ENCODE data around the gene ELK4. TPM values are rescaled to one million over a fixed set of nuclear protein-coding genes. Genes with fewer than 3 reads are reported as not detected.

Gene ELK4
- total and polyA plus RNA-seq, 2 donors (not counting 1 experiment from before 2014, with no cell fraction given), result 11.7 to 11.8 TPM

GRCh38 chr1:205672970-205673369, 41.2 kb upstream of the ELK4 start:
- no peak for DNase-seq (ENCODE audit: low read depth in 2 of 2)
- H3K36me3 ChIP-seq (ENCODE audit: control insufficient read depth, insufficient read depth, low read length), result no peaks in the 10 kb centered on the region
- H3K4me2 ChIP-seq (ENCODE audit: extremely low read depth, insufficient read depth, low read length), result no peak overlapping the region
- H3K79me2 ChIP-seq (ENCODE audit: control insufficient read depth, insufficient read depth, low read length), result no peaks in the 10 kb centered on the region
- no peaks in the 10 kb centered on the region for H4K20me1 ChIP-seq (ENCODE audit: control insufficient read depth, extremely low read depth, insufficient read depth, low read length)
- H3K27ac ChIP-seq (ENCODE audit: insufficient read depth, low read length), result no peak overlapping the region
- H3K4me3 ChIP-seq (replicated peaks in 1 of 4; ENCODE audit: control extremely low read depth in 1 of 4, insufficient read depth in 1 of 4, low read depth in 3 of 4, low read length in 4 of 4), result no peak overlapping the region
- no peak for TF ChIP-seq EZH2 (IDR thresholded peaks at IDR 0.05; ENCODE audit: low read length, missing control alignments)
- TF ChIP-seq, protein P1, sequence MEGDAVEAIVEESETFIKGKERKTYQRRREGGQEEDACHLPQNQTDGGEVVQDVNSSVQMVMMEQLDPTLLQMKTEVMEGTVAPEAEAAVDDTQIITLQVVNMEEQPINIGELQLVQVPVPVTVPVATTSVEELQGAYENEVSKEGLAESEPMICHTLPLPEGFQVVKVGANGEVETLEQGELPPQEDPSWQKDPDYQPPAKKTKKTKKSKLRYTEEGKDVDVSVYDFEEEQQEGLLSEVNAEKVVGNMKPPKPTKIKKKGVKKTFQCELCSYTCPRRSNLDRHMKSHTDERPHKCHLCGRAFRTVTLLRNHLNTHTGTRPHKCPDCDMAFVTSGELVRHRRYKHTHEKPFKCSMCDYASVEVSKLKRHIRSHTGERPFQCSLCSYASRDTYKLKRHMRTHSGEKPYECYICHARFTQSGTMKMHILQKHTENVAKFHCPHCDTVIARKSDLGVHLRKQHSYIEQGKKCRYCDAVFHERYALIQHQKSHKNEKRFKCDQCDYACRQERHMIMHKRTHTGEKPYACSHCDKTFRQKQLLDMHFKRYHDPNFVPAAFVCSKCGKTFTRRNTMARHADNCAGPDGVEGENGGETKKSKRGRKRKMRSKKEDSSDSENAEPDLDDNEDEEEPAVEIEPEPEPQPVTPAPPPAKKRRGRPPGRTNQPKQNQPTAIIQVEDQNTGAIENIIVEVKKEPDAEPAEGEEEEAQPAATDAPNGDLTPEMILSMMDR (conservative IDR thresholded peaks at IDR 0.05 in 1 of 2, IDR thresholded peaks at IDR 0.05 in 1 of 2; ENCODE audit: low read depth in 1 of 2, low read length in 2 of 2), result no peak
- H2AFZ ChIP-seq (ENCODE audit: low read length), result no peak overlapping the region
- H3K27me3 ChIP-seq (ENCODE audit: control insufficient read depth, insufficient read depth, low read length), result no peaks in the 10 kb centered on the region
- H3K9me3 ChIP-seq (ENCODE audit: control insufficient read depth, insufficient read depth, low read depth, low read length), result no peaks in the 10 kb centered on the region
- no peak overlapping the region for H3K9ac ChIP-seq (ENCODE audit: insufficient read depth, low read length)
- no peaks in the 10 kb centered on the region for H3K4me1 ChIP-seq (ENCODE audit: control insufficient read depth, extremely low read depth, insufficient read depth, low read length)

DNA sequence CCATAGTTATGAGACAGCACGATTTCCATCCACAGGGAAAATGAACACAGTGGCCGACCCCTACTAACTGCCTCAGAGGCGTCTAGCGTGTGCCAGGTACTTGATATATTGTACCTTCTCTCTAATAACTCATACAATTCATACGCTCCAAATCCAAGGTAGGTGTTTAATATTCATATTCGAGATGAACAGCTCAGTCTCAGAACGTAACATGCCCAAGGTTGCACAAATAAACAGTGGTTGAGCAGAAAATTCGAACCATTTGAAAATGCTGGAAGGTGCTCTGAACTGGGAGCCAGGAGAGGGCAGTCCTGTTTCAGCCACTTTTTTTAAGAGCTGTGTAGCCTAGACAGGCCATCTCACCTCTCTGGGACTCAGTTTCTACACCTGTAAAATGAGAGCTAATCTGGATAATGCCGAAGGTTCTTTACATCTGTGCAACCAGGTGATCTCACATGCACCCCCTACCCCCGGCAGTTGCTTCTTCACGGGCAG, 40.6 kb upstream of the ELK4 start:
- H3K9ac ChIP-seq (ENCODE audit: insufficient read depth, low read length), result no peak overlapping the region
- no peaks in the 10 kb centered on the region for H3K9me3 ChIP-seq (ENCODE audit: control insufficient read depth, insufficient read depth, low read depth, low read length)
- no peaks in the 10 kb centered on the region for H3K36me3 ChIP-seq (ENCODE audit: control insufficient read depth, insufficient read depth, low read length)
- H3K27me3 ChIP-seq (ENCODE audit: control insufficient read depth, insufficient read depth, low read length), result no peaks in the 10 kb centered on the region
- H3K4me1 ChIP-seq (ENCODE audit: control insufficient read depth, extremely low read depth, insufficient read depth, low read length), result no peaks in the 10 kb centered on the region
- no peak overlapping the region for H3K4me2 ChIP-seq (ENCODE audit: extremely low read depth, insufficient read depth, low read length)
- H3K79me2 ChIP-seq (ENCODE audit: control insufficient read depth, insufficient read depth, low read length), result no peaks in the 10 kb centered on the region
- TF ChIP-seq, protein P1 (conservative IDR thresholded peaks at IDR 0.05 in 1 of 2, IDR thresholded peaks at IDR 0.05 in 1 of 2; ENCODE audit: low read depth in 1 of 2, low read length in 2 of 2), result no peak
- no peak for TF ChIP-seq EZH2 (IDR thresholded peaks at IDR 0.05; ENCODE audit: low read length, missing control alignments)
- no peak overlapping the region for H3K4me3 ChIP-seq (replicated peaks in 1 of 4; ENCODE audit: control extremely low read depth in 1 of 4, insufficient read depth in 1 of 4, low read depth in 3 of 4, low read length in 4 of 4)
- DNase-seq (ENCODE audit: low read depth in 2 of 2), result no peak
- no peaks in the 10 kb centered on the region for H4K20me1 ChIP-seq (ENCODE audit: control insufficient read depth, extremely low read depth, insufficient read depth, low read length)
- no peak overlapping the region for H3K27ac ChIP-seq (ENCODE audit: insufficient read depth, low read length)
- H2AFZ ChIP-seq (ENCODE audit: low read length), result no peak overlapping the region

DNA sequence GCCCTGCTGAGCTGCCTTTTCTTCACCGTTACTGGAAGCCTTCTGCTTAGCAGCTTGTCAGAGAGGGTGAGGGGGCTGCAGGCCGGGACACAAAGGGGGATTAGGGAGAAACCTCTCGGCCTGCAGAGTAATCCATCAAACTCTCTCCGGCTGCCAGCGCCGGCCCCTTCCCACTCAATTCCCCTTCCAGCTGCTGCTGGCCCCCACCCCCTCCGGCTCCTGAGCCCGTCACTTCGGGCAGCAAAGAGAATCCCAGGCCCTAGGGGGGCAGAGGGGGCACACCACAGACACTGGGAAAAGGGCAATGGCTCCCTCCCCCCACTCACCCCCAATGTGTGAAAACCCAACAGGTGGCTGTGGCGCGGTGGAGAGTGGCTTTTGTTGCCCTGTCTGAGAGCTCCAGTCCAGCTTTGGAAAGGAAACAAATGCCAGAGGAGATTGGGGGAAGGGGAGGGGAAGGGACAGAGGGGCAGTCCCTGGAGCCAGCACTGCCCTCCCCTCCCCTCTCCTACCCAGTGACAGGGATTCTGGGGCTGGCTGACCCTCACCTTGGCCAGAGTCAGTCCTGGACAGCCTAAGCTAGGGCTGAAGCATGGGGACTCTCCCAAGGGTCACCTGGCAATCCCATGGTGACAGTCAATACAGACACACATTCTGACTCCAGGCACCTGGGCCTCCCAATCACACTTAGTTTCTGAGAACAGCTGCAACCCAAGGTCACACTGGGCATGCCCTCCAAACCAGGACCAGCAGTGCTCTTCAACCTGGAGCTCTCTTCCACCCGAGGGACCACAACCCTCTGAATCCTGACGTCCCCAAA, 39.0 kb upstream of the ELK4 start:
- DNase-seq (ENCODE audit: low read depth in 2 of 2), result no peak
- Histone ChIP-seq H3K4me2 (ENCODE audit: extremely low read depth, insufficient read depth, low read length) (no peak overlapping the region), H3K27ac (ENCODE audit: insufficient read depth, low read length) (no peak overlapping the region), H2AFZ (ENCODE audit: low read length) (no peak overlapping the region), H3K9ac (ENCODE audit: insufficient read depth, low read length) (no peak overlapping the region), H3K4me1 (ENCODE audit: control insufficient read depth, extremely low read depth, insufficient read depth, low read length) (no peaks in the 10 kb centered on the region), H3K79me2 (ENCODE audit: control insufficient read depth, insufficient read depth, low read length) (no peaks in the 10 kb centered on the region), H3K27me3 (ENCODE audit: control insufficient read depth, insufficient read depth, low read length) (no peaks in the 10 kb centered on the region), H4K20me1 (ENCODE audit: control insufficient read depth, extremely low read depth, insufficient read depth, low read length) (no peaks in the 10 kb centered on the region), H3K4me3 (replicated peaks in 1 of 4; ENCODE audit: control extremely low read depth in 1 of 4, insufficient read depth in 1 of 4, low read depth in 3 of 4, low read length in 4 of 4) (no peak overlapping the region), H3K9me3 (ENCODE audit: control insufficient read depth, insufficient read depth, low read depth, low read length) (no peaks in the 10 kb centered on the region), H3K36me3 (ENCODE audit: control insufficient read depth, insufficient read depth, low read length) (no peaks in the 10 kb centered on the region)
- TF ChIP-seq EZH2 (IDR thresholded peaks at IDR 0.05; ENCODE audit: low read length, missing control alignments), result no peak
- TF ChIP-seq, protein P1 (conservative IDR thresholded peaks at IDR 0.05 in 1 of 2, IDR thresholded peaks at IDR 0.05 in 1 of 2; ENCODE audit: low read depth in 1 of 2, low read length in 2 of 2), result no peak
